Ishikawa (cell line): ENCODE measurements around the gene EFCAB7.

Experiments used
- CEBPB ChIP-seq: IDR thresholded peaks from 2 replicates; pipeline ENCODE4 v1.6.1; 2012
- CREB1 ChIP-seq: IDR thresholded peaks from 2 replicates; pipeline ENCODE4 v1.6.1; 2012; ENCODE audit warnings: low read depth
- EGR1 ChIP-seq: IDR thresholded peaks from 2 replicates; pipeline ENCODE4 v1.6.1; 2012
- EP300 ChIP-seq: IDR thresholded peaks from 2 replicates; pipeline ENCODE4 v1.6.1; 2012; ENCODE audit warnings: borderline replicate concordance
- FOXM1 ChIP-seq: IDR thresholded peaks from 2 replicates; pipeline ENCODE4 v1.6.1; 2012; ENCODE audit warnings: low read depth, borderline replicate concordance
- MAX ChIP-seq: IDR thresholded peaks from 2 replicates; pipeline ENCODE4 v1.6.1; 2012
- NFIC ChIP-seq: IDR thresholded peaks from 2 replicates; pipeline ENCODE4 v1.6.1; 2012
- RAD21 ChIP-seq: IDR thresholded peaks from 2 replicates; pipeline ENCODE4 v1.6.1; 2012; ENCODE audit warnings: low read depth
- REST ChIP-seq: IDR thresholded peaks from 2 replicates; pipeline ENCODE4 v1.6.1; 2012; ENCODE audit warnings: low read depth, mild to moderate bottlenecking
- TAF1 ChIP-seq: IDR thresholded peaks from 2 replicates; pipeline ENCODE4 v1.6.1; 2012; ENCODE audit warnings: low read depth, mild to moderate bottlenecking
- TCF12 ChIP-seq: IDR thresholded peaks from 2 replicates; pipeline ENCODE4 v1.6.1; 2012; ENCODE audit warnings: low read depth
- TEAD4 ChIP-seq: IDR thresholded peaks from 2 replicates; pipeline ENCODE4 v1.6.1; 2012
- USF1 ChIP-seq: IDR thresholded peaks from 2 replicates; pipeline ENCODE4 v1.6.1; 2012
- YY1 ChIP-seq: IDR thresholded peaks from 2 replicates; pipeline ENCODE4 v1.6.1; 2012; ENCODE audit warnings: low read depth
- ZBTB7A ChIP-seq: IDR thresholded peaks from 2 replicates; pipeline ENCODE4 v1.6.1; 2012; ENCODE audit warnings: low read depth

The EFCAB7 gene

GRCh38 chr1:63563745-63564144, 40.4 kb downstream of the EFCAB7 start:
- no peak for TF ChIP-seq FOXM1
- TF ChIP-seq NFIC: no peak

GRCh38 chr1:63569068-63569467, 45.7 kb downstream of the EFCAB7 start:
- TF ChIP-seq TCF12 (no peak), EGR1 (no peak), TEAD4 (no peak), USF1 (no peak)

- TF ChIP-seq EGR1: no peak
- TF ChIP-seq REST: no peak
- TF ChIP-seq MAX: no peak
- TF ChIP-seq EP300: no peak
- TF ChIP-seq RAD21: no peak
- no peak for TF ChIP-seq TEAD4
- TF ChIP-seq TCF12: no peak
- no peak for TF ChIP-seq TAF1
- no peak for TF ChIP-seq FOXM1
- no peak for TF ChIP-seq CREB1
- TF ChIP-seq ZBTB7A: no peak
- no peak for TF ChIP-seq YY1
- TF ChIP-seq USF1: no peak
- TF ChIP-seq CEBPB: no peak
- TF ChIP-seq NFIC: no peak
Observed at GRCh38 chr1:63569640-63570316, 46.5 kb downstream of the EFCAB7 start.

GRCh38 chr1:63575340-63575826, 52.1 kb downstream of the EFCAB7 start:
- TF ChIP-seq RAD21 (peak; percentile 44; the same call in 1 of the 2 replicates), MAX (no peak), NFIC (peak; percentile 80)

GRCh38 chr1:63590166-63590560, 66.8 kb downstream of the EFCAB7 start:
- TF ChIP-seq CEBPB: no peak
- no peak for TF ChIP-seq NFIC
- no peak for TF ChIP-seq USF1
- no peak for TF ChIP-seq TEAD4
- no peak for TF ChIP-seq RAD21
- no peak for TF ChIP-seq EP300
- TF ChIP-seq EGR1: no peak
- TF ChIP-seq FOXM1: no peak
- TF ChIP-seq REST: no peak
- no peak for TF ChIP-seq CREB1
- TF ChIP-seq ZBTB7A: no peak
- TF ChIP-seq TCF12: no peak

- TF ChIP-seq FOXM1 (no peak), REST (no peak), RAD21 (no peak), EGR1 (no peak), TAF1 (no peak), EP300 (no peak), CREB1 (no peak), NFIC (no peak), MAX (no peak), USF1 (no peak), TEAD4 (no peak), CEBPB (no peak), TCF12 (no peak), ZBTB7A (no peak), YY1 (no peak)
Observed at GRCh38 chr1:63592536-63593302, 69.4 kb downstream of the EFCAB7 start.
